GM18511 (cell line): ENCODE measurements around the gene SLFN12L.
"Not testable (repeated sequence)": the region's sequence is repeated elsewhere in the genome, so short reads cannot be mapped to it uniquely, and the experiment has no call there.

Experiments
- ATAC-seq: cut with Tn5 transposase; IDR thresholded peaks from one replicate; pipeline ENCODE4 v1.9.1; 2021; ENCODE audit warnings: mild to moderate bottlenecking, moderate library complexity; ENCODE audit not compliant: unreplicated experiment

Gene SLFN12L

GRCh38 chr17:35543856-35544255 lies 6.4 kb upstream of the SLFN12L start:
- no peak for ATAC-seq

GRCh38 chr17:35542990-35543389 lies 5.5 kb upstream of the SLFN12L start:
- ATAC-seq: no peak

GRCh38 chr17:35541434-35541833 lies 4.0 kb upstream of the SLFN12L start:
- ATAC-seq: no peak

- no peak for ATAC-seq
Observed at GRCh38 chr17:35540589-35541404, 3.3 kb upstream of the SLFN12L start.

GRCh38 chr17:35539659-35540026 lies 2.2 kb upstream of the SLFN12L start:
- no peak for ATAC-seq

GRCh38 chr17:35536664-35537171 lies 760 bp downstream of the SLFN12L start:
- no peak for ATAC-seq

GRCh38 chr17:35535406-35535805 lies 2.1 kb downstream of the SLFN12L start:
- not testable (repeated sequence) for ATAC-seq

- ATAC-seq: no peak
Observed at GRCh38 chr17:35534576-35535093, 2.8 kb downstream of the SLFN12L start.

GRCh38 chr17:35531160-35531559 lies 6.3 kb downstream of the SLFN12L start:
- ATAC-seq: no peak

- ATAC-seq: no peak
Observed at GRCh38 chr17:35529866-35530265, 7.6 kb downstream of the SLFN12L start.

GRCh38 chr17:35529326-35529725 lies 8.2 kb downstream of the SLFN12L start:
- not testable (repeated sequence) for ATAC-seq

- no peak for ATAC-seq
Observed at GRCh38 chr17:35523296-35523695, 14.2 kb downstream of the SLFN12L start.

GRCh38 chr17:35521654-35522256 lies 15.7 kb downstream of the SLFN12L start:
- not testable (repeated sequence) for ATAC-seq

- ATAC-seq: no peak
Observed at GRCh38 chr17:35521150-35521549, 16.3 kb downstream of the SLFN12L start.

GRCh38 chr17:35519906-35520442 lies 17.5 kb downstream of the SLFN12L start:
- no peak for ATAC-seq

- ATAC-seq: no peak
Observed at GRCh38 chr17:35519439-35519838, 18.0 kb downstream of the SLFN12L start.

GRCh38 chr17:35518431-35518830 lies 19.0 kb downstream of the SLFN12L start:
- ATAC-seq: not testable (repeated sequence)

- ATAC-seq: no peak
Observed at GRCh38 chr17:35515027-35515426, 22.5 kb downstream of the SLFN12L start.

- no peak for ATAC-seq
Observed at GRCh38 chr17:35514564-35514963, 22.9 kb downstream of the SLFN12L start.

GRCh38 chr17:35510052-35510451 lies 27.4 kb downstream of the SLFN12L start:
- ATAC-seq: no peak

- ATAC-seq: not testable (repeated sequence)
Observed at GRCh38 chr17:35507714-35508113, 29.8 kb downstream of the SLFN12L start.

- ATAC-seq: no peak
Observed at GRCh38 chr17:35499548-35499947, 37.9 kb downstream of the SLFN12L start.
